CD14-positive monocyte (primary cell): ENCODE measurements around the gene MLLT10. TPM values are rescaled to one million over a fixed set of nuclear protein-coding genes. Genes with fewer than 3 reads are reported as not detected.
A peak's percentile ranks its signal among the peaks of the same experiment; 100 is the strongest.

Experiments
- DNase-seq, 3 donors: peaks; one replicate each; pipeline ENCODE4 v3.0.0-alpha.2; 2011 to 2022
- H2AFZ ChIP-seq: 2 replicates; pipeline ENCODE4 v1.6.0; 2012; ENCODE audit warnings: mild to moderate bottlenecking, low read depth, low read length, inconsistent platforms; ENCODE audit not compliant: insufficient read depth, poor library complexity, severe bottlenecking
- H3K27ac ChIP-seq, 2 donors: 1 replicate in 1 of 2; 2 replicates in 1 of 2; pipeline ENCODE4 v1.5.1; 2012 to 2013; ENCODE audit warnings: low read length in 2 of 2, control low read depth in 1 of 2, inconsistent platforms in 1 of 2, low read depth in 1 of 2, mild to moderate bottlenecking in 1 of 2
- H3K27me3 ChIP-seq, 2 donors: one replicate each; pipeline versions ENCODE4 v1.6.0 to v1.6.1; 2011 to 2013; ENCODE audit warnings: low read length in 2 of 2; ENCODE audit not compliant: control insufficient read depth in 2 of 2, insufficient read depth in 2 of 2
- H3K36me3 ChIP-seq, 2 donors: replicated peaks in 1 of 2; 1 replicate in 1 of 2; 2 replicates in 1 of 2; pipeline versions ENCODE4 v1.5.1 to v1.6.1; 2012 to 2013; ENCODE audit warnings: low read length in 2 of 2, control low read depth in 1 of 2, inconsistent platforms in 1 of 2, mild to moderate bottlenecking in 1 of 2; ENCODE audit not compliant: insufficient read depth in 2 of 2, control insufficient read depth in 1 of 2
- H3K4me1 ChIP-seq, 2 donors: 1 replicate in 1 of 2; 2 replicates in 1 of 2; pipeline versions ENCODE4 v1.5.1 to v1.6.1; 2012 to 2013; ENCODE audit warnings: low read length in 2 of 2, control low read depth in 1 of 2, inconsistent platforms in 1 of 2, mild to moderate bottlenecking in 1 of 2, moderate library complexity in 1 of 2; ENCODE audit not compliant: insufficient read depth in 2 of 2, control insufficient read depth in 1 of 2
- H3K4me2 ChIP-seq: replicated peaks from 2 replicates; pipeline ENCODE3; 2012; ENCODE audit warnings: low read length, moderate library complexity, mild to moderate bottlenecking; ENCODE audit not compliant: poor library complexity, severe bottlenecking; ENCODE audit errors: extremely low read depth
- H3K4me3 ChIP-seq, 3 experiments: fragments of 200-600 bp in 1 of 3; sonication (generic) in 1 of 3; replicated peaks in 1 of 3; 1 replicate in 2 of 3; 2 replicates in 1 of 3; pipeline ENCODE4 v1.5.1; 2011 to 2013; ENCODE audit warnings: low read length in 3 of 3, mild to moderate bottlenecking in 3 of 3, control low read depth in 2 of 3, low read depth in 2 of 3, inconsistent platforms in 1 of 3, moderate library complexity in 1 of 3
- H3K79me2 ChIP-seq: 2 replicates; pipeline ENCODE4 v1.6.0; 2012; ENCODE audit warnings: mild to moderate bottlenecking, control low read depth, inconsistent platforms, low read length, moderate library complexity; ENCODE audit not compliant: insufficient read depth
- H3K9ac ChIP-seq: 2 replicates; pipeline ENCODE4 v1.6.0; 2017; ENCODE audit warnings: low read length, mild to moderate bottlenecking; ENCODE audit not compliant: insufficient read depth, poor library complexity, severe bottlenecking
- H3K9me3 ChIP-seq, 2 donors: replicated peaks in 1 of 2; 1 replicate in 1 of 2; 2 replicates in 1 of 2; pipeline versions ENCODE4 v1.5.1 to v1.6.1; 2012 to 2013; ENCODE audit warnings: low read length in 2 of 2, control low read depth in 1 of 2; ENCODE audit not compliant: control insufficient read depth in 1 of 2, insufficient read depth in 1 of 2
- H4K20me1 ChIP-seq: 2 replicates; pipeline ENCODE4 v1.6.0; 2012; ENCODE audit warnings: mild to moderate bottlenecking, low read length, control low read depth, moderate library complexity; ENCODE audit not compliant: insufficient read depth
- H3K27ac Mint-ChIP-seq, 7 donors: one replicate each; pipeline ENCODE4 v1.8.0; 2020; ENCODE audit warnings: mild to moderate bottlenecking in 7 of 7, mixed read lengths in 7 of 7, moderate library complexity in 6 of 7, inconsistent platforms in 2 of 7
- H3K27me3 Mint-ChIP-seq, 3 donors: one replicate each; pipeline ENCODE4 v1.8.0; 2021 to 2022; ENCODE audit warnings: low read depth in 3 of 3, mild to moderate bottlenecking in 3 of 3, mixed read lengths in 3 of 3, moderate library complexity in 3 of 3, inconsistent platforms in 1 of 3
- H3K36me3 Mint-ChIP-seq, 2 donors: one replicate each; pipeline ENCODE4 v1.8.0; 2020; ENCODE audit warnings: mixed read lengths in 2 of 2, inconsistent platforms in 1 of 2, mild to moderate bottlenecking in 1 of 2
- H3K4me1 Mint-ChIP-seq: one replicate; pipeline ENCODE4 v1.8.0; 2020; ENCODE audit warnings: mild to moderate bottlenecking, mixed read lengths
- H3K4me3 Mint-ChIP-seq, 2 donors: one replicate each; pipeline ENCODE4 v1.8.0; 2020; ENCODE audit warnings: mild to moderate bottlenecking in 2 of 2, mixed read lengths in 2 of 2, moderate library complexity in 1 of 2
- H3K9me3 Mint-ChIP-seq, 7 donors: one replicate each; pipeline ENCODE4 v1.8.0; 2020 to 2022; ENCODE audit warnings: mixed read lengths in 7 of 7, mild to moderate bottlenecking in 6 of 7, moderate library complexity in 6 of 7, inconsistent platforms in 2 of 7
- WGBS: methylation state at CpG from one replicate; pipeline ENCODE4 v1.1.5; 2013; ENCODE audit warnings: missing lambda C conversion rate; ENCODE audit not compliant: insufficient coverage; 5-methylcytosine and 5-hydroxymethylcytosine counted together
- intact Hi-C, 2 donors: fragments of 100-400 bp; cut with micrococcal nuclease; formaldehyde crosslinking; loops; one replicate each; pipeline versions ENCODE4 v1.15.0 to v1.15.1; 2023
- polyA plus RNA-seq, 3 donors: library from polyadenylated mRNA; depleted of rRNA in 1 of 3; unstranded in 2 of 3; stranded (reverse) in 1 of 3; fragments of 300-500 nt in 2 of 3; fragments of >200 nt in 1 of 3; fragmentation: Illumina TruSeq in 2 of 3; gene quantifications; 1 replicate in 2 of 3; 2 replicates in 1 of 3; pipeline ENCODE4 v1.2.3, GENCODE V29; 2012 to 2021
- TF ChIP-seq, protein P1 (sequence below): fragments of 200-600 bp; IDR thresholded peaks from one replicate; pipeline ENCODE4 v1.8.0; 2022; ENCODE audit warnings: antibody characterized with exemption, mild to moderate bottlenecking

Gene MLLT10
- polyA plus RNA-seq, 3 donors: 4.9 to 39.1 (median 7.5) TPM

DNA sequence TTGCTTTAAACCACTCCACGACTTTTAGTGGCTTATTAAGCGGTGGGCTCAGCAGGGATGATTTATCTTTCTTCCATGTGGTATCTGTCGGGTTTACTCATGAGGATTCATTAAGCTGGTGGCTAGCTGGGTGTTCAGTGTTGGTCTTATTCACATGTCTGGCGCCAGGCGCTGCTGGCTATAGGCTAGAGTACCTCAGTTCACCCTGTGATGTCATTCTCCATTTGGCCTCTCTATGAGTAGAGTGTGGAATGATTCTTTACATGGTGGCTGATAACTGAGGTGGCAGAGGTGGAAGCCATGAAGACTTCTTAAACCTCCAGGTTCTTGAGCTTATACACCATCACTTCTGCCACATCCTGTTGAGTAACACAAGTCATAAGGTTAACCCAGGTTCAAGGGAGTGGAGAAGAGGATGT, 115.4 kb downstream of the MLLT10 start:
- intact Hi-C loops: no loop called here
- Histone ChIP-seq H3K4me2 (no peak overlapping the region), H4K20me1 (peaks cover 55% of the 10 kb centered on the region), H2AFZ (no peak overlapping the region), H3K4me1 (peaks cover 0 to 3% of the 10 kb centered on the region in 2 donors), H3K4me3 (no peak overlapping the region), H3K36me3 (peaks cover 29 to 52% of the 10 kb centered on the region in 2 donors), H3K79me2 (peaks cover 73% of the 10 kb centered on the region), H3K27ac (no peak overlapping the region), H3K27me3 (no peaks in the 10 kb centered on the region), H3K9ac (no peak overlapping the region), H3K9me3 (no peaks in the 10 kb centered on the region)
- Mint-ChIP-seq H3K4me3 (no peak overlapping the region), H3K36me3 (peaks cover 23 to 35% of the 10 kb centered on the region in 2 donors), H3K27me3 (no peaks in the 10 kb centered on the region), H3K9me3 (no peaks in the 10 kb centered on the region), H3K27ac (peak overlapping the region in 4 of 7 donors; percentile 13 to 66 (median 20)), H3K4me1 (peaks cover 5% of the 10 kb centered on the region)
- no peak for DNase-seq
- TF ChIP-seq, protein P1, sequence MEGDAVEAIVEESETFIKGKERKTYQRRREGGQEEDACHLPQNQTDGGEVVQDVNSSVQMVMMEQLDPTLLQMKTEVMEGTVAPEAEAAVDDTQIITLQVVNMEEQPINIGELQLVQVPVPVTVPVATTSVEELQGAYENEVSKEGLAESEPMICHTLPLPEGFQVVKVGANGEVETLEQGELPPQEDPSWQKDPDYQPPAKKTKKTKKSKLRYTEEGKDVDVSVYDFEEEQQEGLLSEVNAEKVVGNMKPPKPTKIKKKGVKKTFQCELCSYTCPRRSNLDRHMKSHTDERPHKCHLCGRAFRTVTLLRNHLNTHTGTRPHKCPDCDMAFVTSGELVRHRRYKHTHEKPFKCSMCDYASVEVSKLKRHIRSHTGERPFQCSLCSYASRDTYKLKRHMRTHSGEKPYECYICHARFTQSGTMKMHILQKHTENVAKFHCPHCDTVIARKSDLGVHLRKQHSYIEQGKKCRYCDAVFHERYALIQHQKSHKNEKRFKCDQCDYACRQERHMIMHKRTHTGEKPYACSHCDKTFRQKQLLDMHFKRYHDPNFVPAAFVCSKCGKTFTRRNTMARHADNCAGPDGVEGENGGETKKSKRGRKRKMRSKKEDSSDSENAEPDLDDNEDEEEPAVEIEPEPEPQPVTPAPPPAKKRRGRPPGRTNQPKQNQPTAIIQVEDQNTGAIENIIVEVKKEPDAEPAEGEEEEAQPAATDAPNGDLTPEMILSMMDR: no peak
- WGBS: 100% methylated on average over 5 of the region's 5 CpGs

DNA sequence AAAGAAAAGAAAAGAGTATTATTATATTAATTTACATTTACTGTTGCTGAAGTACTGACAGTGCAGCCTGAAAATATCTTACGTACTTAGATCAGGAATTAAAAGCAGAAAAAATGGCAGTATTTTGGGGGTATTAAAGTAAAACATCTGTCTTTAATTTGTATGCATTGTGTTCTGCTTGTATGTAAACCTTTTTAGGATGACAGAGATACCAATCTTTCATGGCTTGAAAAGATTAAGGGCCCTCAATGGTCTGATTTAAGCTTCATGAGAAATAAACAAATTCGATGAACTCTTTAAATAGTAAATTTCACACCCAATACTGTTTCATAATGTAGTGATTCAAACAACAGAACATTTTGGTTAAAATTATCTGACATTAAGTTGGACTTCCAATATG, 116.3 kb downstream of the MLLT10 start:
- WGBS: 100% methylated on average over 1 of the region's 2 CpGs
- Histone ChIP-seq H3K4me3 (no peak overlapping the region), H2AFZ (no peak overlapping the region), H3K9me3 (no peaks in the 10 kb centered on the region), H4K20me1 (peaks cover 54% of the 10 kb centered on the region), H3K9ac (no peak overlapping the region), H3K27me3 (no peaks in the 10 kb centered on the region), H3K79me2 (peaks cover 76% of the 10 kb centered on the region), H3K4me2 (no peak overlapping the region), H3K36me3 (peaks cover 36 to 55% of the 10 kb centered on the region in 2 donors), H3K4me1 (peaks cover 0 to 3% of the 10 kb centered on the region in 2 donors), H3K27ac (no peak overlapping the region)
- Mint-ChIP-seq H3K36me3 (peaks cover 23 to 31% of the 10 kb centered on the region in 2 donors), H3K4me3 (no peak overlapping the region), H3K27me3 (no peaks in the 10 kb centered on the region), H3K27ac (no peak overlapping the region), H3K9me3 (no peaks in the 10 kb centered on the region), H3K4me1 (peaks cover 5% of the 10 kb centered on the region)
- no peak for DNase-seq
- TF ChIP-seq, protein P1: no peak
- intact Hi-C loops: no loop called here
